A673 (cell line): Measurements from ENCODE around the gene TBC1D22A. TPM values are rescaled to one million over a fixed set of nuclear protein-coding genes. Genes with fewer than 3 reads are reported as not detected.

Experiments
- BruUV-seq: library from RNA; stranded (reverse); fragments of 400-500 nt; replicated peaks from 2 replicates; lab custom pipeline; 2021; lab: Mats Ljungman, UMichigan
- CTCF ChIA-PET: fragments of 300-600 bp; sonication (Branson Sonifier 250); formaldehyde crosslinking; loops from one replicate; lab custom pipeline; 2022; ENCODE audit warnings: antibody characterized with exemption; lab: Charles Lee
- POLR2A ChIA-PET: fragments of 300-600 bp; sonication (Branson Sonifier 250); formaldehyde crosslinking; loops from one replicate; lab custom pipeline; 2022; ENCODE audit warnings: antibody characterized with exemption; ENCODE audit not compliant: low non-redundant PET; lab: Charles Lee
- DNase-seq: peaks from one replicate; pipeline ENCODE4 v3.0.0-alpha.2; 2015; ENCODE audit warnings: low spot score
- H3K27ac ChIP-seq: fragments of 200-600 bp; sonication (generic); 2 replicates; pipeline ENCODE4 v1.5.1; 2016; ENCODE audit warnings: mixed run types, low read depth, mild to moderate bottlenecking, mixed read lengths, antibody characterized with exemption, low read length; ENCODE audit not compliant: poor library complexity, severe bottlenecking
- H3K27me3 ChIP-seq: fragments of 200-600 bp; sonication (generic); replicated peaks from 2 replicates; pipeline ENCODE4 v1.6.1; 2017; ENCODE audit warnings: mixed run types, low read depth, mild to moderate bottlenecking, mixed read lengths, antibody characterized with exemption, low read length; ENCODE audit not compliant: insufficient read depth, poor library complexity
- H3K36me3 ChIP-seq: fragments of 200-600 bp; sonication (generic); 2 replicates; pipeline ENCODE4 v1.6.1; 2016; ENCODE audit warnings: mixed run types, mild to moderate bottlenecking, mixed read lengths, antibody characterized with exemption, low read length; ENCODE audit not compliant: insufficient read depth, poor library complexity, severe bottlenecking
- H3K4me1 ChIP-seq: fragments of 200-600 bp; sonication (generic); 2 replicates; pipeline ENCODE4 v1.6.1; 2017; ENCODE audit warnings: mixed run types, mild to moderate bottlenecking, mixed read lengths, antibody characterized with exemption, low read length; ENCODE audit not compliant: insufficient read depth, poor library complexity, severe bottlenecking
- H3K4me3 ChIP-seq: fragments of 200-600 bp; sonication (generic); 2 replicates; pipeline ENCODE4 v1.5.1; 2016; ENCODE audit warnings: low read depth, mixed run types, mild to moderate bottlenecking, mixed read lengths, low read length; ENCODE audit not compliant: poor library complexity, severe bottlenecking
- H3K9me3 ChIP-seq: fragments of 200-600 bp; sonication (generic); 2 replicates; pipeline ENCODE4 v1.6.1; 2016; ENCODE audit warnings: mixed run types, low read depth, mild to moderate bottlenecking, mixed read lengths, antibody characterized with exemption, low read length; ENCODE audit not compliant: poor library complexity, severe bottlenecking
- EZH2 ChIP-seq: fragments of 200-600 bp; sonication (generic); IDR thresholded peaks from 2 replicates; pipeline ENCODE4 v1.6.1; 2017; ENCODE audit warnings: borderline replicate concordance, low read depth, mild to moderate bottlenecking, mixed read lengths, antibody characterized with exemption, low read length; ENCODE audit not compliant: poor library complexity, severe bottlenecking
- intact Hi-C: fragments of 100-400 bp; cut with micrococcal nuclease; formaldehyde crosslinking; loops from one replicate; pipeline ENCODE4 v1.10.0; 2022; ENCODE audit not compliant: unreplicated experiment
- total RNA-seq: library from RNA; stranded (reverse); gene quantifications from 2 replicates; pipeline ENCODE4 v1.2.3, GENCODE V29; 2021
- TF ChIP-seq, protein P1 (sequence below): fragments of 300-800, 200-600 bp; sonication (generic); conservative IDR thresholded peaks from 2 replicates; pipeline ENCODE4 v1.5.1; 2017; ENCODE audit warnings: low read depth, mild to moderate bottlenecking, antibody characterized with exemption, low read length, moderate library complexity, mixed read lengths

Gene TBC1D22A
- total RNA-seq, 1 experiment from 2014 or later: 22.5 TPM

GRCh38 chr22:46823654-46824053, 61.2 kb downstream of the TBC1D22A start:
- POLR2A ChIA-PET: no interaction called here
- no peak for DNase-seq
- Histone ChIP-seq H3K9me3 (no peaks in the 10 kb centered on the region), H3K36me3 (no peaks in the 10 kb centered on the region), H3K27ac (no peak overlapping the region), H3K27me3 (no peaks in the 10 kb centered on the region), H3K4me3 (no peak overlapping the region), H3K4me1 (peaks cover 2% of the 10 kb centered on the region)
- intact Hi-C loops: no loop called here
- no TSS peak for BruUV-seq
- CTCF ChIA-PET: no interaction called here
- TF ChIP-seq EZH2: no peak
- TF ChIP-seq, protein P1, sequence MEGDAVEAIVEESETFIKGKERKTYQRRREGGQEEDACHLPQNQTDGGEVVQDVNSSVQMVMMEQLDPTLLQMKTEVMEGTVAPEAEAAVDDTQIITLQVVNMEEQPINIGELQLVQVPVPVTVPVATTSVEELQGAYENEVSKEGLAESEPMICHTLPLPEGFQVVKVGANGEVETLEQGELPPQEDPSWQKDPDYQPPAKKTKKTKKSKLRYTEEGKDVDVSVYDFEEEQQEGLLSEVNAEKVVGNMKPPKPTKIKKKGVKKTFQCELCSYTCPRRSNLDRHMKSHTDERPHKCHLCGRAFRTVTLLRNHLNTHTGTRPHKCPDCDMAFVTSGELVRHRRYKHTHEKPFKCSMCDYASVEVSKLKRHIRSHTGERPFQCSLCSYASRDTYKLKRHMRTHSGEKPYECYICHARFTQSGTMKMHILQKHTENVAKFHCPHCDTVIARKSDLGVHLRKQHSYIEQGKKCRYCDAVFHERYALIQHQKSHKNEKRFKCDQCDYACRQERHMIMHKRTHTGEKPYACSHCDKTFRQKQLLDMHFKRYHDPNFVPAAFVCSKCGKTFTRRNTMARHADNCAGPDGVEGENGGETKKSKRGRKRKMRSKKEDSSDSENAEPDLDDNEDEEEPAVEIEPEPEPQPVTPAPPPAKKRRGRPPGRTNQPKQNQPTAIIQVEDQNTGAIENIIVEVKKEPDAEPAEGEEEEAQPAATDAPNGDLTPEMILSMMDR: no peak

- H3K9me3 ChIP-seq: no peaks in the 10 kb centered on the region
- ChIA-PET POLR2A (no interaction called here), CTCF (interaction anchor here (1.0 kb wide), 1 partner anchor 261 kb away, joined by 4 read pairs; no protein-coding TSS in a partner anchor)
- no peak overlapping the region for H3K27ac ChIP-seq
- H3K36me3 ChIP-seq: no peaks in the 10 kb centered on the region
- no TSS peak for BruUV-seq
- intact Hi-C loops: no loop called here
- H3K4me1 ChIP-seq: peaks cover 10% of the 10 kb centered on the region
- TF ChIP-seq, protein P1: no peak
- TF ChIP-seq EZH2: no peak
- H3K27me3 ChIP-seq: no peaks in the 10 kb centered on the region
- no peak for DNase-seq
- no peak overlapping the region for H3K4me3 ChIP-seq
Observed at GRCh38 chr22:46824344-46824909, 62.0 kb downstream of the TBC1D22A start.

GRCh38 chr22:46824980-46825544, 62.6 kb downstream of the TBC1D22A start:
- H3K4me1 ChIP-seq: peaks cover 16% of the 10 kb centered on the region
- H3K27ac ChIP-seq: no peak overlapping the region
- no peaks in the 10 kb centered on the region for H3K27me3 ChIP-seq
- no TSS peak for BruUV-seq
- intact Hi-C loops: no loop called here
- H3K9me3 ChIP-seq: no peaks in the 10 kb centered on the region
- no peak for TF ChIP-seq EZH2
- TF ChIP-seq, protein P1: no peak
- ChIA-PET CTCF (interaction anchor here (1.0 kb wide), 1 partner anchor 262 kb away, joined by 4 read pairs; no protein-coding TSS in a partner anchor), POLR2A (no interaction called here)
- no peak for DNase-seq
- H3K36me3 ChIP-seq: no peaks in the 10 kb centered on the region
- no peak overlapping the region for H3K4me3 ChIP-seq
